Right cardiac atrium (tissue), 5 donors: ENCODE data around the gene ST6GAL2. TPM values are rescaled to one million over a fixed set of nuclear protein-coding genes. Genes with fewer than 3 reads are reported as not detected.

Source experiments
- ATAC-seq, 2 donors: fragments of 200-7000 bp; cut with Tn5 transposase; one replicate each; pipeline versions ENCODE4 v1.8.0 to v1.9.1; 2020; ENCODE audit warnings: moderate library complexity in 2 of 2, mild to moderate bottlenecking in 1 of 2
- DNase-seq, 3 donors: peaks; one replicate each; pipeline ENCODE4 v3.0.0-alpha.2; 2020
- H3K27ac ChIP-seq: one replicate; pipeline ENCODE4 v1.5.1; 2013; ENCODE audit warnings: mild to moderate bottlenecking, low read length, control low read depth, moderate library complexity
- H3K27me3 ChIP-seq: one replicate; pipeline ENCODE4 v1.6.1; 2013; ENCODE audit not compliant: control insufficient read depth, insufficient read depth
- H3K4me1 ChIP-seq: one replicate; pipeline ENCODE4 v1.6.1; 2013; ENCODE audit warnings: low read length; ENCODE audit not compliant: control insufficient read depth, insufficient read depth
- H3K4me3 ChIP-seq: one replicate; pipeline ENCODE4 v1.5.1; 2013; ENCODE audit warnings: low read length, control low read depth
- H3K9me3 ChIP-seq: one replicate; pipeline ENCODE4 v1.6.1; 2013; ENCODE audit warnings: low read length; ENCODE audit not compliant: control insufficient read depth
- WGBS: extraction: QIAGEN DNeasy Blood & Tissue Kit; methylation state at CpG from one replicate; pipeline ENCODE4 v1.1.7; 2013; 5-methylcytosine and 5-hydroxymethylcytosine counted together
- intact Hi-C, 4 donors: fragments of 100-400 bp; cut with DNase I; formaldehyde crosslinking; loops; one replicate each; pipeline versions ENCODE4 v1.11.0 to v1.14.0; 2022 to 2023
- long read RNA-seq, 4 donors: library from polyadenylated mRNA; unstranded; transcript quantifications; one replicate each; pipeline ENCODE4 v2.0.0, GENCODE V29; 2020 to 2021
- polyA plus RNA-seq: library from polyadenylated mRNA; stranded (reverse); fragments of 200-250 nt; gene quantifications from one replicate; pipeline ENCODE4 v1.2.3, GENCODE V29; 2013
- total RNA-seq, 4 donors: library from RNA; stranded (reverse); fragmentation: NEBNext Ultra II Directional; extraction: Animal tissue kit (Norgen Biotek cat#: 25700); gene quantifications; one replicate each; pipeline ENCODE4 v1.2.1, GENCODE V29; 2021
- donor health status: healthy with polysubstance abuse.
- donor health status: DM: no; HTN: yes; CAD: no.
- donor health status: DM: no; HTN: no; CAD: no.
- donor health status: DM: no; HTN: yes; CAD: no; lungs with severe emphysema.
- donor health status: DM: yes; HTN: yes; CAD: no.

ST6GAL2 gene, protein sequence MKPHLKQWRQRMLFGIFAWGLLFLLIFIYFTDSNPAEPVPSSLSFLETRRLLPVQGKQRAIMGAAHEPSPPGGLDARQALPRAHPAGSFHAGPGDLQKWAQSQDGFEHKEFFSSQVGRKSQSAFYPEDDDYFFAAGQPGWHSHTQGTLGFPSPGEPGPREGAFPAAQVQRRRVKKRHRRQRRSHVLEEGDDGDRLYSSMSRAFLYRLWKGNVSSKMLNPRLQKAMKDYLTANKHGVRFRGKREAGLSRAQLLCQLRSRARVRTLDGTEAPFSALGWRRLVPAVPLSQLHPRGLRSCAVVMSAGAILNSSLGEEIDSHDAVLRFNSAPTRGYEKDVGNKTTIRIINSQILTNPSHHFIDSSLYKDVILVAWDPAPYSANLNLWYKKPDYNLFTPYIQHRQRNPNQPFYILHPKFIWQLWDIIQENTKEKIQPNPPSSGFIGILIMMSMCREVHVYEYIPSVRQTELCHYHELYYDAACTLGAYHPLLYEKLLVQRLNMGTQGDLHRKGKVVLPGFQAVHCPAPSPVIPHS
- 1 to 10 TPM in 1 of 4 donors, under 1 TPM in 3; 0.64 to 1.1 (median 0.71) TPM for total RNA-seq
- 0.29 TPM for polyA plus RNA-seq
- long read RNA-seq, donor 1 = 0 reads
- long read RNA-seq, donor 2 = 0 reads
- long read RNA-seq, donor 3 = 0 reads
- long read RNA-seq, donor 4, partial matches to known transcripts = 1 of 1 reads
- long read RNA-seq, donor 4, other reads (novel, unspliced or antisense) = 0 of 1 reads

DNA sequence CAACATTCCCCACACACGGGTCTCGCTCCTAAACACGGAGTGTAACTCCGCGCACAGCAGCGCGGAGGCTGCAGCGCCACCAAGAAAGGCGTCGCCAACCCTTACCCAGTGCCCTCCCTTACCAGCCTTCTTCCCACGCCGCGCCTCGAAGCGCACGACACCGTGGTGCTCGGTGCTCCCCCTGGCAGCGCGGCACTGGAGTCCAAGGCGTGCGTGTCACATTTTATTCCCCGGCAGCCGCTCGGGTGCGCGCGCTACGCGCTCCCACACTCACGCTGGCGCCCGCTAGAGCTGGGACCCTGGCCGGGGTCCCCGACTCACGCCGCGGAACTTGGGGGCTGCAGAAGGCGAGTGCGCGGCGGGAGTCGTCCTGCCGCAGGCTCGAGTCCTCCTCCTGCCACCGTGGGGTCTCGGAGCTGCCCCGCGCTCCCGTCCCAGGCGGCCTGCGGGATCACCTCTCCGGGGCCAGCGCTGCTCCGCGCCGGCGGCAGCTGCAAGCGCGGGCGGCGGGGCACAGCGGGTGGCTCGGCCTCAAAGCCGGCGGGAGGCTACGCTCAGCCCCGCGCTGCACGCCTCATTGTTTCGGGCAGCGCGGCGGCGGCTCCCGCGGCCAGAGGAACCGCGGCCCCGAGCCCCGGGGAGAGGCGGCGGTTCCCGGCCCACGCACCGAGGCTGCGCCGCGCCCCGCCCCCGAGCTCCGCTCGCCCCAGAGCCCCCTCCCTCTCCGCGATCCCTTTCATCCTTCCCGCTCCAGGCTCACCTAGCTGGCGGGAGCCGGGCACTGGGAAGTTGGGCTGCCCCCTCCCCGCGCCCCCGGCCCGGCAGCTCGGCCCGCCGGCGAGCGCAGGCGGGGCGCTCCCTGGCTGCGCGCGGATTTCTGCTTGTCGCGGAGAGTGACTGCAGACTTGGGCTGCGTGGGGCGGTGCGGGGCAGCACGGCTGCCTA, at the start of gene ST6GAL2:
Gene ST6GAL2 (minus strand): TSS at position 197 of the 945 bp plus-strand sequence. CDS start 42,190 bp downstream, outside the sequence.
- no peak within 1 kb of the TSS for H3K27ac ChIP-seq
- ATAC-seq = peak; percentile 60 to 72
- under 1% methylated on average over 118 of the region's 118 CpGs for WGBS
- DNase-seq = peak; percentile 21 to 63 (median 54)
- peak within 1 kb of the TSS; percentile 61 for H3K4me3 ChIP-seq
- no peaks in the 10 kb centered on the region for H3K27me3 ChIP-seq
- no peaks in the 10 kb centered on the region for H3K9me3 ChIP-seq
- intact Hi-C loops = no loop called here
- H3K4me1 ChIP-seq = no peaks in the 10 kb centered on the region

DNA sequence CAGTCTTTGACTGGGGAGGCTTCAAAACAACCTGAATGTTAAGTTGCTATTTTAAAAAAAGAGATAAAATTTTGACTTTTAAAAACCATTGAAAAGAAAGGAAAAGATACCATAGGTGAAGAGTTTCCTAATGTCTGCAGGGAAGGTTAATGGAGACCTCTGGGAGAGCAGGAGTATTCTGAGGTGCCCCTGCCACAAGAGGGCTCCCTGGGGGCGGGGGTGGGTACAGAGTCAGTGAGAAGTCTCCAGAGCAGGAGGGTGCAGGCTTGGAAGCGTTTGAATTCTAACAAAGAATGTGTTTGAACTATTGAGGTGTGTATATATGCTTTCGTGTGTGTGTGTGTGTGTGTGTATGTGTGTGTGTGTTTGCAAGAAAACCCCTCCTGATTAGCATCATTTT, 46.7 kb upstream of the ST6GAL2 start:
- intact Hi-C loops = no loop called here
- WGBS = 65% methylated on average over 3 of the region's 3 CpGs
- no peak for ATAC-seq
- Histone ChIP-seq H3K27ac (no peak overlapping the region), H3K9me3 (no peaks in the 10 kb centered on the region), H3K4me3 (no peak overlapping the region), H3K27me3 (no peaks in the 10 kb centered on the region), H3K4me1 (no peaks in the 10 kb centered on the region)
- DNase-seq = no peak

DNA sequence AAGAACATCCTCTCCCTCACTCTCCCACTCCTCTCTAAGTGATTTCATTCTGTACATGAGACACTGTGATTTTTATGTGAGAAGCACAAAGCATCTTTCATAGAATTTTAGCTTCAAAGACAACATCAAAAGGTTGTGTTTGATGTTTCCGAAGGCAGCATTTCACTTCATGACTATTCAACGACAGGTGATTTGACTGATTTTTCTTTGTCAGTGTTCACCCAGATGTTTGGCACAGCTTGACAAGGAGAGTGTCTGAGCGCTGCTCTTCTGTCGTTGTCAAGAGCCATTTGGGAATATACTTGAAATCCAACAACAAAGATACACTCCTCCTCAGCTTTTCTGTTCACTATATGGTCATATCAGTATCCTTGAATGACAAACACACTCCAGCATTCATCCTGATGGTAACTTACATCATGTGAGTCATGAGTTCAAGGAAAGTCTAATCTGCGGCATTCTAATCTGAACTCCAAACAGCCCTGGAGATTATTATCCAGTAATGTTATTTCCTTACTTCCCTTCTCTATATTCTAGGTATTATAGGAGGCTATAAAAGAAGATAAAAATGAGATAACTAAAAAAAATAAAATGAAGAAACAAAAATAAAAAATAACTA, 45.9 kb upstream of the ST6GAL2 start:
- Histone ChIP-seq H3K27me3 (no peaks in the 10 kb centered on the region), H3K9me3 (no peaks in the 10 kb centered on the region), H3K4me1 (no peaks in the 10 kb centered on the region), H3K27ac (no peak overlapping the region), H3K4me3 (no peak overlapping the region)
- ATAC-seq = no peak
- no peak for DNase-seq
- intact Hi-C loops = no loop called here
- WGBS = 76% methylated on average over 5 of the region's 5 CpGs

DNA sequence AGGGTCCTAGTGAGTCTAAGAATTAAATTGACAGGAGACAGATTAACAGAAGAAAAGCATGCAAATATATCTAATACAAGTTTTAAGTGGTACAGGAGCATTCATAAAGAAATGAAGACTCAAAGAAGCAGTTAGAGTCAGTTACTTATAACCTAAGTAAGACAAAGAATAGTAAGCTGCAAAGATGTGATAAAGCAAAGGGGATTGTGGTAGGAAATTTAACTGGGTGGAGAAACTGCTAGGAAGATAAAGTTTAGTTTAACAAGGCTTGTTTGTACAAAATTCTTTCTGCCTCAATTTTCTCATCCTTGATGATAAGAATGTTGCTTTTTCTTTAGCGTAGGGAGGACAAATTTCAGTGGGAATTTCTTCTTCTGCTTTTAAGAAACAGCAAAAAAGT, 35.5 kb upstream of the ST6GAL2 start:
- ATAC-seq = no peak

DNA sequence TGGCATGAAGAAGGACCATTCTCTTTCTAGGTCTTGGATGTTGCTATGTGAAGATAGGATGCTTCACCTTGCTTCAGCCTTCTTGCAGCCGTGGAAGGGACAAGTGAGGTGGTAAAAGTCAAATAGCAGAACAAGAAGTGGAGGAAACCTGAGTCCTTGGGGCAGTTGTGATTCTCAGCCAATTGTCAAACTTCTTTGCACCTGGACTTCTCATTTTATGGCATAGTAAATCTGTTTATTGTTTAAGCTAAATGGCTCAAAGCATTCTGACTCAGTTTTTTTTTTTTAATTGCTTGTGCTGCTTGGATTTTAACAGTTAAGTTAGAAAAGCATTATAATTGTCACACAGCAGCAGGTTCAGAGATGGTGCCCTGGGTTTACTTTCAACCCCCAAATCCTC, 33.0 kb upstream of the ST6GAL2 start:
- Histone ChIP-seq H3K4me1 (no peaks in the 10 kb centered on the region), H3K27ac (no peak overlapping the region), H3K9me3 (no peaks in the 10 kb centered on the region), H3K27me3 (no peaks in the 10 kb centered on the region), H3K4me3 (no peak overlapping the region)
- 68% methylated on average over 1 of the region's 1 CpG for WGBS
- intact Hi-C loops = no loop called here
- no peak for DNase-seq
- ATAC-seq = no peak

More for the DNA sequence above, 35.5 kb upstream of the ST6GAL2 start:
- 66% methylated on average over 1 of the region's 1 CpG for WGBS
- Histone ChIP-seq H3K9me3 (no peaks in the 10 kb centered on the region), H3K27me3 (no peaks in the 10 kb centered on the region), H3K27ac (no peak overlapping the region), H3K4me3 (no peak overlapping the region), H3K4me1 (no peaks in the 10 kb centered on the region)
- intact Hi-C loops = no loop called here
- no peak for DNase-seq

DNA sequence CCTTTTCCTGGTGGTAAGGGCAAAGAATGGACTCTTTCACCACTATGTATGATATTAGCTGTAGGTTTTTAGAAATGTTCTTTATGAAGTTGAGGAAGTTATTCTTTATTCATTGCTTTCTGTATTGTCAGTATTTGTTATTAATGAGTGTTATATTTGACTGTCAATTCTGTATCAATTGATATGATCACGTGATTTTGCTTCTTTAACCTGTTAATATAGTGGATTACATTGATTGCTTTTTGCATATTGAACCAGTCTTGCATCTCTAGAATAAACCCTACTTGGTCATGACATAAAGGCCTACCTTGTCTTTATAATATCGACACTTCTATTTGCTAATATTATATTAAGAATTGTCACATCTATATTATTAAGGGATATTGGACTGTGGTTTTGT, 18.3 kb upstream of the ST6GAL2 start:
- H3K27me3 ChIP-seq = no peaks in the 10 kb centered on the region
- H3K4me1 ChIP-seq = no peaks in the 10 kb centered on the region
- intact Hi-C loops = no loop called here
- no peak overlapping the region for H3K4me3 ChIP-seq
- no peak overlapping the region for H3K27ac ChIP-seq
- 85% methylated on average over 2 of the region's 2 CpGs for WGBS
- DNase-seq (no peak), ATAC-seq (no peak)
- H3K9me3 ChIP-seq = no peaks in the 10 kb centered on the region

DNA sequence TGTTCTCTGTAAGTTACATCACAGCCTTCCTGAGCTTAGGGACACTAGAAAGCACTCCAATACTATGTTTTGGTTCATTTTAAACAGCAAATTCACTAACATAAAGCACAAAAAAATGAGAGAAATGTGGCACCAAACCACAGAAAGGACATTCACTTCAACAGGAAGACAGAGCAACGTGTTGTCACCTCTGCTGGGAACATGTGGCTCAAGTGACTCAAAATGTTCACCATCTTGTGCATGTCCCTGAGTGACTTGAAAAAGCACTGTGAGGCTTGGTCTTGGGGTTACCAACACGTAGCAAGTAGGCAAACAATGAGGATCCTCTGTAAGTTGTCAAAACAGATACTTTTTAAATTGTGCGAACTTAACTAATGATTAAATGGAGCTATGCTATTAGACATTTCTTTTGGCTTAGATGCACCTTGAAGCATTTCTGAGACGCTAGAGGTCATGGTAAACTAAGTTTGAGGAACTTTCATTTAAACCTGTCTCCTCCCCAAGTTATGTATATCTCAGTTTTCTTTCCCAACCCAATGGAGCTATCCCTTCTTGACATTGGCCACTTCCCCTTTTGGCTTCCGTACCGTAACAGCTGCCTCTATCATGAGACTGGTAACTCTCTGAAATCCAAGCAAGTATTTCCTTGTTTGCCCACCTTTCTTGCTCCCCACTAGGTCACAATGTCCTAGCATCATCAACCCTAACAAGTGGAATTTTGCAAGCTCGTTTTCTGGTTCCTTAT, 14.0 kb upstream of the ST6GAL2 start:
- Histone ChIP-seq H3K27ac (no peak overlapping the region), H3K27me3 (no peaks in the 10 kb centered on the region), H3K4me3 (no peak overlapping the region), H3K4me1 (no peaks in the 10 kb centered on the region), H3K9me3 (no peaks in the 10 kb centered on the region)
- intact Hi-C loops = no loop called here
- ATAC-seq = no peak
- no peak for DNase-seq
- WGBS = 76% methylated on average over 7 of the region's 7 CpGs

DNA sequence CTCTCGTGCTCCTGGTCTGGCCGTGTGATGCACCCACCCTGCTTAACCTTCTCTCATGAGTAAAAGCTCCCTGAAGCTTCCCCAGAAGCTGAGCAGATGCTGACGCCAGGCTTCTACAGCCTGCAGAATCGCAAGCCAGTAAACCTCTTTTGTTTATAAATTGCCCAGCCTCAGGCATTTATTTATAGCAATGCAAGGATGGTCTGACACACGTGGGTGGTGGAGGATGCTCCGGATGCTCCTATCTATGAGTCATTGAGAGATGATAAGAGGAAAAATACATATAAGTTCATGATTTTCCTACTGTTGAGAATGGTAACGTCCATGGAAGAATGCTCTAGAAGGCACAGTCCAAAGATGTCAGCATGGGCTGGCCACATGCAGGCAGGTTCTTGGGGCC, 8.6 kb upstream of the ST6GAL2 start:
- intact Hi-C loops = no loop called here
- no peaks in the 10 kb centered on the region for H3K4me1 ChIP-seq
- no peaks in the 10 kb centered on the region for H3K27me3 ChIP-seq
- no peak overlapping the region for H3K27ac ChIP-seq
- ATAC-seq (no peak), DNase-seq (no peak)
- WGBS = 77% methylated on average over 7 of the region's 7 CpGs
- no peak overlapping the region for H3K4me3 ChIP-seq
- H3K9me3 ChIP-seq = no peaks in the 10 kb centered on the region

DNA sequence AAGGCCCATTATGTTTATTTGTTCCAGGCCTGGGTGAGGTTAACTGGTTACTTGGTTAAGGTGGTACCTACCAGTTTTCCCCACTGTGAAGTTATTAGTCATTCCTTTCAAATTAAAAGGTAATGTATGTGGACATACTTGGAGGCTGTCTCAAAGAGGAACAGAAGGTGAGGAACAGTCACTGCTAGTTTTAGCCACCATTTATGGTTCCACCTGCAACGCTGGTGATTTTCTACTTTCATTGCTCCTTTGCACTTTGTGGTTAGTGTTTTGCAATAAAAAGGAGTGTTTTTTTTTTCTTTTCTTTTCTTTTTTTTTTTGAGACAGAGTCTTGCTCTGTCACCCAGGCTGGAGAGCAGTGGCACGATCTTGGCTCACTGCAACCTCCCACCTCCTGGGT, 6.1 kb upstream of the ST6GAL2 start:
- 84% methylated on average over 2 of the region's 2 CpGs for WGBS
- H3K4me3 ChIP-seq = no peak overlapping the region
- intact Hi-C loops = no loop called here
- DNase-seq (no peak), ATAC-seq (no peak)
- H3K27me3 ChIP-seq = no peaks in the 10 kb centered on the region
- no peak overlapping the region for H3K27ac ChIP-seq
- H3K9me3 ChIP-seq = no peaks in the 10 kb centered on the region
- H3K4me1 ChIP-seq = no peaks in the 10 kb centered on the region

DNA sequence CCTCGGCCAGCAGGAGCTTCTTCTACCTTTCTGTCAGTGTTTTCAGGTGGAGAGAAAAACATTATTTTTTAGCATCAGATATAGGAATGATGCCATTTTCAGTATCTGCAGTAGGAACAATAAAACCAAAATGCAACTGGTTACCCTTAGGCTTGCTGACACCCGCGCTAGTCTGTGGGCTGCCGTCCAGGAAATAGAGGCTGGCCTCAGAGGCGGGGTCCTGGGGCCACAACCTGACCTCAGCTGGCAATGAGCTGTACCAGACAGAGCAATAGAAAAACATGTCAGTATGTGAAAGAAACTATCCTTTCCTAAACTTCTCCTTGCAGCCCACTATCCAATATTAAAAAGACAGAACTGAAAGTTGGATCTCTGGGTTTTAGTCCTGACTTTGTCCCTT, 4.6 kb upstream of the ST6GAL2 start:
- Histone ChIP-seq H3K9me3 (no peaks in the 10 kb centered on the region), H3K27ac (no peak overlapping the region), H3K4me3 (no peak overlapping the region), H3K4me1 (no peaks in the 10 kb centered on the region), H3K27me3 (no peaks in the 10 kb centered on the region)
- no peak for ATAC-seq
- intact Hi-C loops = no loop called here
- DNase-seq = peak in 1 of 3 donors; percentile 52
- 31% methylated on average over 5 of the region's 5 CpGs for WGBS
